Measurements from ENCODE around the gene DENND2D. TPM values are rescaled to one million over a fixed set of nuclear protein-coding genes. Genes with fewer than 3 reads are reported as not detected.

The DENND2D gene
- polyA plus RNA-seq, 10 donors, result 0.98 to 8.7 (median 2.3) TPM

GRCh38 chr1:111204201-111204982 is 3.9 kb upstream of the DENND2D start:
- peak in 1 of 3 donors; percentile 51 for DNase-seq

GRCh38 chr1:111203681-111204200 is 3.3 kb upstream of the DENND2D start:
- peak in 1 of 3 donors; percentile 42 for DNase-seq

GRCh38 chr1:111202707-111203623 is 2.5 kb upstream of the DENND2D start:
- DNase-seq, result no peak

- no peak for DNase-seq
Measured at GRCh38 chr1:111202366-111202706, 1.9 kb upstream of the DENND2D start.

GRCh38 chr1:111201275-111202090 is 1.0 kb upstream of the DENND2D start:
- DNase-seq, result no peak

GRCh38 chr1:111200802-111201161 is 336 bp upstream of the DENND2D start:
- DNase-seq, result no peak

DNA sequence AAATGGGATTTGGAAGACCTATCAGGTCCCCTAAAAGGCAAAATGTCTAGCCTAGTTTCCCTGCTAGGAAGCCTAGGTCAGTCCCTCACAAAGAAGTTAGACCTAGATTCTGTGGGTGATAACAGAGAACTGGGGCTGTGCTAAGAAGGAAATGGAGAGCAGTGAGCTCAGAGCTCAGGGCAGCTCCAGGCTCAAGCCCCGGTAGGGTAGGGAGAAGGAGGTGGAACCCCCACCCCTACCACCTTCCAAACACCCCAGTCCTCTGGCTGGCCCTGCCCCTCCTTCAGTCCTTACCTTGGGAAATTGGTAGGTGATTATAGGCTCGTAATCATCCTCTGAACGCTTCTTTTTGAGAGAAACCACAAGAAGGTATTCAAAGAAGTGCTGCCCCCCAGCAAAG is 1.1 kb downstream of the DENND2D start:
- no peak for DNase-seq

DNA sequence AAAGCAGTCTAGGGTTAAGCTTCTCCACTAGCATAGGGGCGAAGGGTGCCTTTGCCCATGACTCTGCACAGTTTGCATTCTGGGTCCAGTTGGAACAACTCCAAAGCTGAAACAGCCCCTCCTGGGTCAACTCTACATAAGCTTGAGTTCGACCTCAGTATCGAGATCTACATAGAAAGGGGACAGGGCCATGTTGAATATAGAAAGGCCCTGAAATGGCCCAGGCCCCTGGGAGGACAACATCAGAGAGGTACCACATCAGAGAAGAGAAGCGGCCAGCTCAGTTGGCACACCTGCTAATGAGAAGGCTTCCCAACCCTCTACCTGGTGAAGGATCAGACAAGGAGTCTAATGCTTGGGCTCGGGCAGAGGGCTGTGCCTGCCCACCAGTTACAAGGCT is 1.6 kb downstream of the DENND2D start:
- DNase-seq, result no peak

DNA sequence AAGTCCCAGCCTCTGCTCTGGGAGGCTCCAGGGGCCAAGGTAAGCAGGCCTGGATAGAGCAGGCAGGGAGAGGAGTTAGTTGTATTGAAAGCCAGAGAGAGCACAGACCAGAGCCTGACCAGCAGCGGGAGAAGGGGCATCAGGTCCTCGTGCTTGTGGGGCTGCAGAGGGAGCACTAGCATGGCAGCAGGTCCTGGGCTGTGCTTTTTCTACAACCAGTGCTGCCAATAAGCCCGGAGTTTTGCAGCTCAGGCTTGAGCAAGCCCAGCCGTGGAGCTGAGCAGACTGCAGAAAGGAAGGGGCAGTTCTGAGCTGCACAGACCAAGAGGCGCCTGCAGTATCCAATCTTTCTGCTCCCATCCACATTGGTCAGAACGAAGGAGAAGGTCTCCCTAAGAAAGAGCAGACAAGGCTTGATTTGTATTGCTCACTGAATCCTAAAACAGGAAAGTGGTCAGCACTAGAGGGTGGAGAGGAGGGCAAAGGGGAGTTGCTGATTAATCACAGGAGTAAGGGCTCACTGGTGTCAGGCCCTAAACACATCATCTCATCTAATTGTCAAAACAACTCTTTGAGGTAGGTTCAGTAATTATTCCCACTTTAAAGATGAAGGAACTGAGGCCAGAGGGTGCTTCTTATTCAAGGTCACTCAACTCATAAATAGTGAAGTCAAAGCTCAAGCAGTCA is 2.7 kb downstream of the DENND2D start:
- DNase-seq, result no peak

DNA sequence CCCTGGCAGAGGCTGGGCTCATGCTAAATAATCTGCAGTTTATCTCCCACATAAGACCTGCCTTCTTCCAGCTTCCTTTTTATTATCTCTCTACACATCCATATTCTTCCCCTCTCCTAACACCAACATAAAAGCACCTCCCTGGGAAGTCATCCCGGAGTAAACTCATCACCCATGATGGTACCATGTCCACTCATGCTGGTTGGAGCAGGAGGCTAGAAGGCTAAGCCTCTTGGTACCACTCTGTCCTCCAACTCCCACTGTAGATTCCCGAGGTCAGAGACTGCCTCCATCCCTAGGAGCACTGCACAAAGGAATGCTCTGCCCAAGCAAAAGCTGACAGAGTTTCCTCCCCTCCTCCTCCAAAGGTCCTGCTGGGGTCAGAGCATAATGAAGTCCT is 4.2 kb downstream of the DENND2D start:
- no peak for DNase-seq

- no peak for DNase-seq
Measured at GRCh38 chr1:111195002-111195684, 5.3 kb downstream of the DENND2D start.

- no peak for DNase-seq
Measured at GRCh38 chr1:111193712-111194480, 6.5 kb downstream of the DENND2D start.

- no peak for DNase-seq
Measured at GRCh38 chr1:111192658-111193519, 7.6 kb downstream of the DENND2D start.

GRCh38 chr1:111192074-111192473 is 8.4 kb downstream of the DENND2D start:
- DNase-seq, result no peak

DNA sequence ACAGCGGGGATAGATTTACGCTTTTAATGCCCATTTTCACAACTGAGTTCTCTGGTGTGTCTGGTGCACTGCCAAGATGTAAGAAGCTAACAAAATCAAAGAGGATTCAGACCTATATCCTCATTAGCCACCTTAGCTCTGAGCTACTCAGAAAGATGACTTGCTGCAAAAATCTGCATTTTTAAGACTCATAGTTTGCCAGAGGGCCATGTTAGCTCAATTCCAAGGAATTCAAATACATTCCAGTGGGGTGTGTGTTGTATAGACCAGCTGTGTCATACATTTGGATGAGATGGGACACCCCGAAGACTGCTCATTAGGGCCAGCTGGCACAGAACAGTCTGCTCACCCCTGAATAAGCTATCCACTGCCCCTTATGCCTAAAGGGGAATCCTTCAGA is 8.9 kb downstream of the DENND2D start:
- peak in 1 of 3 donors; percentile 40 for DNase-seq

DNA sequence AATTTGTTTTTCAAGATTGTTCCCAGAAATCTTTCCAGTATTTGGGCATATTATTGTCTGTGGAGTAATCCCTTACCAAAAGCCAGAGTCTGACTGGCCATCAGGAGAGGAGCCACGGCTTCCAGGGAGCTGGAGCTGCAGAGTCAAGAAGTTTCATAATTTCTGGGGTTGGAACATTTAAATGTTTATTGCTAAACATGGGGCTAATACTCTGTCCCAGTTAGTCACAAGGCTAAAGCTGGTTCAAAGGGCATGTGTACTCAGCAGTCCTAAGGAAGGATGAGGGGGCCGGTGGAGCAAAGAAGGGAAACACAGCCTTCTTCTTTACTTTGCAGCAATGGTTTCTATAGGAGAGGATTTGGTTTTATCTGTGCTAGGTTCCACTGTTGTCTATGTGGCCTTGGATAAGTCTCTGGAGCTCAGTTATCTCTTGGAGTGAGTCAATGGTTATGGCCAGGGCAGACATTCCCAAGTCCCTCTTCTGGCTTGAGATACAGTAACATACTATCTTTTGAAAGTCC is 9.5 kb downstream of the DENND2D start:
- DNase-seq, result no peak

DNA sequence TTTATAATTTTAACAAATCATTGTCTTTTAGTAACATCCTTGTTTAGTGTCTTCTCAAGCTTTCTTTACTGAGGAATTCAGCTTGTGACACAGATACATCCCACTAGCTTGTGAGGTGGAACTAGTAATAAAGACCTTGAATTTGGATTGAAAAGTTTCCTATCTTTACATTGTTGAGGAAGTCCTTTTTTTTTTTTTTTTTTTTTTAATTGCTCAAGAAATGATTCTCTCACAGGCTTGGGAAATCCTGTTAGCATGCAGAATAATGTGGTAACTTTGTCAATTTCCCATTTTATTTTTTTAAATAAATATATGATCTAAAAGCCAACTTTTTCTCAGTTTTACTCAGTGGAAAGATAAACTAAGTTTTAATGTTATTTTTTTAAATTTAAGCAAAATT is 15.8 kb downstream of the DENND2D start:
- no peak for DNase-seq

DNA sequence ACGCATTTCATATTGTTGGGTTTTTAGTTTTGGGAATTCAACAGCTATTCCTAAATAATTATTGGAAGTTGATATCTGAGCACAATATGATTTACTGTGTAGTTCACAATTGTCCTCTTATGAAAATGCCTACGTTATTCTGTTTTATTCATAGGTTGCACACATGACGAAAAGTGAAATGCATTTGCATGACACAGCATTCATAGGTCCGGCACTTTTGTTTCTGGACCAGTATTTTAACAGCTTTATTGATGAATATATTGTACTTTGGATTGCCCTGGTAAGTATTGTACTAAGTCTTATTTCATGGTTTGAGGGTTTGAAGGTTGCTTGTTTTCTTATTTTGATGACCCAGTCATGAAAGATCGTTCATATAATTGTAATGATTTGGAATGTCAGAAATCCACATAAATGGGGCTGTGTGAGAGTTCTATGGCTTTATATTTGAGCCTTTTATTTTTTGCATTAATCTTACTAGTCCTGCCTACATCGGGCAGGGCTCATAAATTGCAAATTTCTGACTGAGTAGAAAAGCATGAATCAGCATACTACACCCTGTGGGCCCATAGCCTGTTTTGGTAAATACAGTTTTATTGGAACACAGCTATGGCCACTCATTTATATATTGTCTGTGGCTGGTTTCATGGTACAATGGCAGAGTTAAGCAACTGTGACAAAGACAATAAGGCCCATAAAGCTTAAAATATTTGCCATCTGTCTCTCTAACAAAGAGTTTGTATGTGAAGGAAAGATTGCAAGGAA is 17.0 kb downstream of the DENND2D start:
- DNase-seq, result no peak
